Ishikawa (cell line): Measurements from ENCODE around the gene TCN2.

Source experiments
- CEBPB ChIP-seq: IDR thresholded peaks from 2 replicates; pipeline ENCODE4 v1.6.1; 2012
- CREB1 ChIP-seq: IDR thresholded peaks from 2 replicates; pipeline ENCODE4 v1.6.1; 2012; ENCODE audit warnings: low read depth
- EGR1 ChIP-seq: IDR thresholded peaks from 2 replicates; pipeline ENCODE4 v1.6.1; 2012
- EP300 ChIP-seq: IDR thresholded peaks from 2 replicates; pipeline ENCODE4 v1.6.1; 2012; ENCODE audit warnings: borderline replicate concordance
- FOXM1 ChIP-seq: IDR thresholded peaks from 2 replicates; pipeline ENCODE4 v1.6.1; 2012; ENCODE audit warnings: low read depth, borderline replicate concordance
- NFIC ChIP-seq: IDR thresholded peaks from 2 replicates; pipeline ENCODE4 v1.6.1; 2012
- RAD21 ChIP-seq: IDR thresholded peaks from 2 replicates; pipeline ENCODE4 v1.6.1; 2012; ENCODE audit warnings: low read depth
- REST ChIP-seq: IDR thresholded peaks from 2 replicates; pipeline ENCODE4 v1.6.1; 2012; ENCODE audit warnings: low read depth, mild to moderate bottlenecking
- TAF1 ChIP-seq: IDR thresholded peaks from 2 replicates; pipeline ENCODE4 v1.6.1; 2012; ENCODE audit warnings: low read depth, mild to moderate bottlenecking
- TCF12 ChIP-seq: IDR thresholded peaks from 2 replicates; pipeline ENCODE4 v1.6.1; 2012; ENCODE audit warnings: low read depth
- TEAD4 ChIP-seq: IDR thresholded peaks from 2 replicates; pipeline ENCODE4 v1.6.1; 2012
- YY1 ChIP-seq: IDR thresholded peaks from 2 replicates; pipeline ENCODE4 v1.6.1; 2012; ENCODE audit warnings: low read depth
- ZBTB7A ChIP-seq: IDR thresholded peaks from 2 replicates; pipeline ENCODE4 v1.6.1; 2012; ENCODE audit warnings: low read depth
- TF ChIP-seq, protein P1 (sequence below): IDR thresholded peaks from 2 replicates; pipeline ENCODE4 v1.6.1; 2012
- TF ChIP-seq, protein P2 (sequence below): IDR thresholded peaks from 2 replicates; pipeline ENCODE4 v1.6.1; 2012

Gene TCN2

DNA sequence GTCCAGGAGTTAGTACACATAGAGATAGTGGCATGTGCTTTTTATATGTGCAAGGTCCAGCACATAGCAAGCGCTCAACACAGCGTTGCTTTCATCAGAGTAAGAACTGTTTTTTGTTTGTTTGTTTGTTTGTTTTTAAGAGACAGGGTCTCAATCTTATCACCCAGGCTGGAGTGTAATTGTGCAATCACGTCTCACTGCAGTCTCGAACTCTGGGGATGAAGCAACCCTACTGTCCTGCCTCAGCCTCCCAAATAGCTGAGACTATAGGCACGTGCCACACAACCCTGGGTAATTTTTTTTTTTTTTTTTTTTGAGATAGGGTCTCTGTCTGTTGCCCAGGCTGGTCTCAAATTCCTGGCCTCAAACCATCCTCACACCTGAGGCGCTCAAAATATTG, 10.8 kb downstream of the TCN2 start:
- TF ChIP-seq TCF12 (no peak), NFIC (no peak), RAD21 (no peak), EGR1 (no peak), FOXM1 (no peak), EP300 (no peak), TAF1 (no peak), TEAD4 (no peak), CREB1 (no peak), ZBTB7A (no peak), REST (no peak)
- TF ChIP-seq, protein P1, sequence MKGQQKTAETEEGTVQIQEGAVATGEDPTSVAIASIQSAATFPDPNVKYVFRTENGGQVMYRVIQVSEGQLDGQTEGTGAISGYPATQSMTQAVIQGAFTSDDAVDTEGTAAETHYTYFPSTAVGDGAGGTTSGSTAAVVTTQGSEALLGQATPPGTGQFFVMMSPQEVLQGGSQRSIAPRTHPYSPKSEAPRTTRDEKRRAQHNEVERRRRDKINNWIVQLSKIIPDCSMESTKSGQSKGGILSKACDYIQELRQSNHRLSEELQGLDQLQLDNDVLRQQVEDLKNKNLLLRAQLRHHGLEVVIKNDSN = no peak
- TF ChIP-seq, protein P2, sequence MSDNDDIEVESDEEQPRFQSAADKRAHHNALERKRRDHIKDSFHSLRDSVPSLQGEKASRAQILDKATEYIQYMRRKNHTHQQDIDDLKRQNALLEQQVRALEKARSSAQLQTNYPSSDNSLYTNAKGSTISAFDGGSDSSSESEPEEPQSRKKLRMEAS = no peak

GRCh38 chr22:30626413-30626812, 19.4 kb downstream of the TCN2 start:
- TF ChIP-seq EGR1 = no peak
- no peak for TF ChIP-seq FOXM1
- TF ChIP-seq YY1 = no peak
- TF ChIP-seq, protein P1 = no peak
- no peak for TF ChIP-seq TCF12
- no peak for TF ChIP-seq EP300
- TF ChIP-seq REST = no peak
- TF ChIP-seq, protein P2 = no peak
- TF ChIP-seq CREB1 = no peak
- TF ChIP-seq ZBTB7A = no peak
- TF ChIP-seq CEBPB = no peak
- TF ChIP-seq TAF1 = no peak

GRCh38 chr22:30627471-30627870, 20.5 kb downstream of the TCN2 start:
- TF ChIP-seq FOXM1 (no peak), EGR1 (no peak), YY1 (no peak), NFIC (no peak), CREB1 (no peak), EP300 (no peak), TEAD4 (no peak), TAF1 (no peak)

- TF ChIP-seq, protein P1 = no peak
- TF ChIP-seq EP300 (no peak), NFIC (no peak), REST (no peak), YY1 (no peak), CEBPB (no peak), TCF12 (no peak), EGR1 (no peak), ZBTB7A (no peak), TEAD4 (no peak), CREB1 (no peak), TAF1 (no peak)
Observed at GRCh38 chr22:30628491-30628890, 21.5 kb downstream of the TCN2 start.
